Inferior parietal cortex (tissue), 1 donor: Measurements from ENCODE around the gene FRMD4A.

ENCODE experiments used
- DNase-seq: peaks from one replicate; pipeline ENCODE4 v3.0.0-alpha.2; 2016; ENCODE audit errors: extremely low spot score

Gene FRMD4A

DNA sequence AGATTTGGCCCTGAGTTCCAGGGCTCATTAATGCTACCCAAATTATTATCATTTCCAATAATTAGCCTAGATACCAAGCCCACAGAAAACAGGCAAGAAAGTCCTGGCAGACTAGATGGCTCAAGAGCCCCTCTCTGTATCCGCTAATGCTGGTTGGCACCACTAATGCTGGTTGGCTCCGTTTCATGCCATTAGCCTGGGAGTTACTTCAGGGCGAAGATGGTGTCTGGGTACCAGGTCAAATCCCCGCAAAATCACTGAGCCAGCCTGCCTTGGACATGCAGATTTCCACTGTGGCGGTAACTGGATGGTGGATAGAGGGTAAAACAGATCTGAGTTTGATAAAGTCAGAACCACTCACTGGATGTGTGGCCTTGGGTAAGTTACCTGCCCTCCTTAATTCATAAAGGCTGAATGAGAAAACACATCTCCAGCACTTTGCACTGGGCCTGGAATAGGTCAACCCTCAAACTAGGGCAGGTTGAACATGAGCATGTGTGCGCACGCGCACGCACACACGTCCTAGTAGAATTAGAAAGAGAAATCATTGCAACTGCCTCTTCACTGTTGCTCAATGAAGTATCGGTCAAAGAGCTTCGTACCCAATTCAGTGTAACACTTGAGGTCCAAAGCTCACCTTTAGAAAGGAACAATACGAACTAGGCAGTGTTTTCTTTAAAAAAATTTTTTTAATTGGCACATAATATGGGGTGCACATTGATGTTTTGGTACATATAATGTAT is 652.5 kb downstream of the FRMD4A start:
- no peak for DNase-seq

DNA sequence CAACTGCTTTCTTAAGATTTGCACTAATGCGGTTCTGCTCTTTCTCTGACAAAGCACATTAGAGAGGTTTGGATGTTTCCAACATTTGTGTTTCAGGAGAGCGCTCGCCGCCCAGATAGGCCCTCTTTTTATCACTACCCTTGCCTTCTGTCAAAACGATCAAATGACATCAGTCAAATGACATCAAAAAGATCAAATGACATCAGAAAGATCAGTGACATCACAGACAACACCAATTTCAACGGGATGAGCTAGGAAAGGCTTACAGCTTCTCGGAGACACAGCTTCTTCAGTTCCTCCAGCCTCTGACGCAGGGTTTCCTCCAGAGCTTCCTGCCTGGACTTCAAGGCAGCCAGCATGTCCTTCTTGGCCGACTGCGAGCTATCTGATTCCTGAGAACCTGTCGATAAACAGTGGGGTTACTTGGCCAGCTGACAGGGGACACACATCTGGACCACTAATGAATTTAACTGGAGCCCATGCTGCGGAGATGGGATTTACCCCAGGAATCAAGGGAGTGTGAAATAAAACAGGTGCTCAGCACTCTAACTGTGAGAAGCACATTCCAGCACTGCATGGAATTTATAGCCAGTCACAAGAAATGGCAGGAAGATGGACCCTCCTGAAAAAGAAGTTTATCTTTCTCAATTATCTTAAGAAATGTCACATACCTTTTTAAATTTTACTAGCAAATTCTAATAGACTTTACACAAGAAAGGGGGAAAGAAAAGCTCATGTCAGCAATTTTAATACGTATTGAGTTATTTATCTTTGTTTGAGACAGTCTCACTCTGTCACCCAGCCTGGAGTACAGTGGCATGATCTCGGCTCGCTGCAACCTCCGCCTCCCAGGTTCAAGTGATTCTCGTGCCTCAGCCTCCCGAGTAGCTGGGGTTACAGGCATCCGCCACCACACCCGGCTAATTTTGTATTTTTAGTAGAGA is 655.8 kb downstream of the FRMD4A start:
- no peak for DNase-seq

DNA sequence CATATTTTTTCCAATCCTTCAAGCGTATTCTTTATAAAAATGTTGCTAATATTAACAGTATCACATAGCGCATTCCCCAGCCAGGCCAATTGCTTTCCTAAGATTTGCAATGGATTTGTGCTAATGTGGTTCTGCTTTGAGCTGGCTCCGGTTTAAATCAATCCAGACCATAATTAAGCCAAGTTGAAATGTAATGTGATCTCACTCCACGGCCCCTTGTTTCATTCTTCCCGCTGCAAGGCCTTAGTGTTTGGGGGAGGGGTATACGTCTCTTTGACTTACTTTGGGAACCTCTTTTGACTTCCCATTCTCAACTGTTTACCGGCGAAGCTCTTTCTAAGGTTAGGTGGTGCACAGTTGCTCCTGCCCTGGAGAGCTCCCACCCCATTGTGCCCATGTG is 657.6 kb downstream of the FRMD4A start:
- DNase-seq: no peak

DNA sequence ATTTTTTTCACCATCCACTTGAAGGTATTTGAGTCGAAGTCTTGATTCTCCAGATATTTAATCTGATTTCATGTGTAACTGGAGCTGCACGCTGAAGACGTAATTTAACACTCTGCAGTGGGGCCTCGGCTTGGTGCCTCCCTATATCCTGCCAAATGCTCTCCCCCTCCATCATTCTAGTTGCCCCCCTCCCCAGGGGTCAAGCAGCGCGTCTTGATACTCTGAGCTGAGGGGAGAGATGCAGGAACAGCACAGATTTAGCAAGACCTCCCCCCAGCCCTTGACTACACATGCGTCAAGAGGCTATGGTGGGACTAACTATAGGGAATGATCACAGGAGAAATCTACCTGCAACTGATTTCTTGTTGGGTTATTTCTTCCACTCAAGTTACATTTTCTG is 658.2 kb downstream of the FRMD4A start:
- DNase-seq: no peak

DNA sequence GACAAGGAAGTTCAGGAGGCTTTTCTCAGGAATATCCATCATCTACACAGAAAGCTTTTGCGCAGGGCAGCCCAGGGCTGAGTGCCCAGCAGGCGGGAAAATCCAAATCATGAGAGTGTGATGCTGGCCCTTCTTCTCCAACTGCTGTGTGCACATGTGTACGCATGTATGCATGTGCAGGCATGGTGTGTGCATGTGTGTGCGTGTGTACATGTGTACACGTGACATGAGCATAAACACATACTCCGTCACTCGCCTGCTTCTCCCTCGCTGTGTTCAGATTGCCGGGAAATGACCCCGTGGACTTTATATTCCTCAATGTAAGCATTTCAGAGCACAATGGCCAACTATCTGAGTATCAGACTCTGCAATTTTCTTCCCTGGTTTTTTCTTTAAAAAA is 658.8 kb downstream of the FRMD4A start:
- no peak for DNase-seq

DNA sequence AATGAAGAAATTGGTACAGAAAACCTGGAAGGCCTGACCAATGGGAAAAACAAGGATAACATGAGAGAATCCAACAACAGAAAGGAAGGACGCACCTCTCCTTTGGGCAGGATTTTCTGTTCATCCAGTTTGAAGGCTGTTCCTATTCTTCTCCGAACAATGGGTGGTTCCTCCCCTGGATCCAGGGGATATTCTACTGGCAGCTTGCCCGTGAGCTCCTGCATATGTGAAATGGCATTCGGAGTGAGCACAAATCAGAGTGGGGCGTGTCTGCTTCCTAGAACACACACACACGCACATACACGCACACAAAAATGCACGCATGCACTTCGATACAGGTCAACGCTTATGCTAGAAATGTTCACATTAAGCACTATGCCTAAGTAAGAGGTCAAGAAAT is 660.4 kb downstream of the FRMD4A start:
- DNase-seq: no peak

DNA sequence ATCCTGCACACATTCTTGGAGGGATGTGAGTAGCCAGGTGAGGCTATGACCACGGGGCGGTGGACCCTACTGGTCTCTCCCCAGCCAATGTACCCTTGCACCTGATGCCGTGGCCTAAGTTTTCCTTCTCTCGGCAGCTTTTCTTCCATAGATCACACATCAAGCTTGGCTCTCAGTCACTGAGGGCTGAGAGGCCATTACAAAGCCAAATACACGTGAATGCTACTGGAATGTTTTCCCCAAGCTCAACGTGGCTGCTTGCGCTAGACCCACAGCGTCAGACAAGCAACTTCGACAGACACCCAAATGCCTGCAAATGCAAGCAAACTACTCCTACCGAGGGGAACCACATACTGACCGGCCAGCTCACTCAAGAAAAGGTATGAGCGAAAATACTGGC is 660.8 kb downstream of the FRMD4A start:
- DNase-seq: no peak

DNA sequence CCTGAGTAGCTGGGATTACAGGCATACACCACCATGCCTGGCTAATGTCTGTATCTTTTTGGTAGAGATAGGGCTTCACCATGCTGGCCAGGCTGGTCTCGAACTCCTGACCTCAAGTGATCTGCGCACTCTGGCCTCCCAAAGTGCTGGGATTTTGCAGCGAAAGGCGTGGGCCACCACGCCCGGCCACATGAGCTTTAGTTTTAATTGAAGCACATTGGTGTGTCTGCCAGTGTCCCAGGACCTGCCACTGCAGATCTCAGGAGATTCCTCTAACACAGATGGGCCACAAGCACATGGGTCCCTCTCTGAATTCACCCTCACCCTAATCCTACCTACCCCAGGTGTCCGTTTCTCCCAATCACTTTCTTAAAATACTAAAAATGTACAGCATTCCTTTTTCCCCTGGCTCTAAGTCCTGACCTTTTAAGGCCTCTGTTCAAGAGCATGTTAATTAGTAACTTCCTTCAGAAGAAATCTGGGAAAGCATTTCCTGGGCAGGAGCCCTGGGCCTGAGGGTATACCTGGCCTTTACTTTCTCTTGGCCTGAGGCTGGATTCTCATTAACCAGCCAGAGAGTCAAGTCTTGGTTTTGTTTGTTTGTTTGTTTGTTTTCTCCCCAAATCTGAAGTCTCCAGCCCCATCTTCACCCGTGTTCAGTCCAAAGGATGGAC is 661.4 kb downstream of the FRMD4A start:
- no peak for DNase-seq

DNA sequence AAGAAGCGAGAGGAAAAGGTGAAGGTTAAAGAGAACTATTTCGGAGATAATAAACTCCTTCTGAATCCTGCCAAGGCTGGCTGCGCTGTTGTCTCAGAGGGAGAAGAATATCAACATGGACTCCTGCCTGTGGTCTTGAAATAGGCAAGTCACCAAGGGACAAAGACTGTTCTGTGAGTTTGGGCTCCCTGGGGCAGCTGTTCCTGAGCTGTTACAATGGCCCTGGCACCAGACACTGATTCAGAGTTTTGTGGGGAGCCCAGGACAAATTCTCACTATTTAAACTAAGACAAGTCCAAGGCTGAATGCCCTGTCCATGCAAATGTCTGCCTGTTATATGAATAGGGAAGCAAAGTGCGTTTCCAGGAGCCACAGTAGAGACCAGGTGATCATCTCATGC is 662.6 kb downstream of the FRMD4A start:
- DNase-seq: no peak

DNA sequence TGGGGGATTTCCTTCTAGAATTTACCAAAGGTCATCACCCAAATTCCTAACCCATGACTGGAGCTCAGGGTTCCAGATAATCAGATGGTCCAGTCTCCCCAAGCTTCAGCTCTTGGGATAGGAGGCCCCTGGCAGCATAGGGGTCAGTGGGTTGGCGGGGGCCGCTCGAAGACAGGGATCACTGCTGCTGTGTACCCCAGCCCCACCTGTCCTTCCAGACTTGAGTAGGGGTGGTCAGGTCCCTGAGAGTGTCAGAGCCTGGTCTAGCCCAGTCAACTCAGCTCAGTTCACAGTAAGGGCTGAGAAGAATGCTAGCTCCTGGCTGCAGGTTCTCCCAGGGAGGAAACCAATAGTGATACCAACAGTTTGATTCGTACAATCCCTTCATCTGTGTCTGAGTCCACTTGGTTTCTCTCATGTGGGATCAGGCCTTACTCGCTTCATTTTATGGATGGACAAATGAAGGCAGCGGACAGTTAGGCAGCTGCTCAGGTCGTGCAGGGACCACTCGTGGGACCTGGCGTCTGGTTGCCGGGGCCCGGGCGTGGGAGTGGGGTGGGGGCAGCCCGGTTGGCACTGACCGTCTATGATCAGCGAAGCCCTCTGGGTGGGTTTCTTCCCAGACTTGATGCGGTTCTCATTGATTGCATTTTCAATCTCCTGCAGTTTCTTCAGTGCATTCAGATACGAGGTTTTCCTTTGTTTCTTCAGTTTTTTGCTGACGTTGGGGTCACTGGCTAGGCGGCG is 665.0 kb downstream of the FRMD4A start:
- no peak for DNase-seq

DNA sequence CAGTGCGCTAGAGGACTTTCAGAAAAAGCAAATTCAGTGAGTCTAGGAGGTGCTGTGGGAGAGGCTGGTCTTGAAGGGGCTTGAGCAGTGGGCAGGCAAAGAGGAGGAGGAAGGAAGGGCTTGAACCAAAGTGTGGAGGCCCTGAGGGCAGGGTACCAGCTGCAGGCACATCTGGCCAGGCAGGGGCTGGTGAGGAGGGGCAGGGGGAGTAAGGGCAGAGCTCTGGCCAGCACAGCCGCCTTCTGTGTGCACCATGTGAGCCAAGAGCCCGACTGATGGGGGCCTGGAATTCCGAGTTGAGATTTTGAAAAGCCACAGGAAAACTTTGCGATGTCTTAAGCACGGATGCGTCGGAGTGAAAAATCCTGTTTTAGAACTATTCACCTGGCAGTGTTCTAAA is 669.5 kb downstream of the FRMD4A start:
- DNase-seq: no peak

DNA sequence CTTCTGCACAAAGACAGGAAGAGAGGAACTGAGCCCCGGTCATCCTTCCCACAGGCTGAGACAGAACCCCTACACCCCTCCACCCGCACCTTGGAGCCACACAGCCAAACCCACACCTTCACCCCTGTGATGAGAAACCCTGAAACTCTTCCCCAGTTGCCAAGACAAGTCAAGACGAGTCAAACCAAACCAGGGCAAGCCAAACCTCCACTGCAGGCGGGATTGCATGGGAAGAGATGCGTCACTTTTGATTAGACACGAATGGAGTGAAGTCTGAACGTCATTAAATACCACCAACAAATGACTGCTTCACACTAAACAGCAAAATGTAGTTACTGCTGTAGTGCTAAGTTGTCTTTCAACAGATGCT is 670.2 kb downstream of the FRMD4A start:
- DNase-seq: no peak

DNA sequence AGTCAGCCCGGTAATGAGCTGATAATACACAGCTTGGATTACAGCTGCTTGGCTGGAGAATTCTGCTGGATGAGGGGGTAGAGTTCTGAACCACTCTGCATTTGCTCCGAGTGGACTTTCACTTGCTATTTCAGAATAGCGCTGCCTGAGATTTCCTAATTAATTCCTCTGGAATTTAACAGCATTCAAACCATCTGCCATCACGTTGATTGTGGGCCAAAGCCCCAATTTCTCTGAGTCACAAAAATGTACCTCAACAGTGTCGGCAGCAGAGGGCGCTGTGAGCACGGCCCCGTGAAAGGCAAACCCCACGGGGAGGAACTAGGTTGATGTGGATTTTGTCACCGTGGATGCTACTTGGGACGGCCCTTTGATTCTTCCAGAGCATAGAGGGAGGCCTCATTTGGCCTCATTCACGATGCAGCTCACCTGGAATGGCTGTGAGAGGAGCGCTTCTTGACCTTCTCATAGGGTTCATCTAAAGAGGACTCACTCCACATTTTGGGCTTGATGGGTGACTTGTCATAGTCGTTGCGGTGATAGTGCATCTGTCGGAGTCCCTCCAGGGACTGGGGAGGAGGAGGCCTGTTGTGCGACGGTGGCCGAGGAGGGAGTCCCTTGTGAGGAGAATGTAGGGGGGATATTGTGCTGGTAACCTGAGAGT is 670.7 kb downstream of the FRMD4A start:
- DNase-seq: peak; percentile 87

DNA sequence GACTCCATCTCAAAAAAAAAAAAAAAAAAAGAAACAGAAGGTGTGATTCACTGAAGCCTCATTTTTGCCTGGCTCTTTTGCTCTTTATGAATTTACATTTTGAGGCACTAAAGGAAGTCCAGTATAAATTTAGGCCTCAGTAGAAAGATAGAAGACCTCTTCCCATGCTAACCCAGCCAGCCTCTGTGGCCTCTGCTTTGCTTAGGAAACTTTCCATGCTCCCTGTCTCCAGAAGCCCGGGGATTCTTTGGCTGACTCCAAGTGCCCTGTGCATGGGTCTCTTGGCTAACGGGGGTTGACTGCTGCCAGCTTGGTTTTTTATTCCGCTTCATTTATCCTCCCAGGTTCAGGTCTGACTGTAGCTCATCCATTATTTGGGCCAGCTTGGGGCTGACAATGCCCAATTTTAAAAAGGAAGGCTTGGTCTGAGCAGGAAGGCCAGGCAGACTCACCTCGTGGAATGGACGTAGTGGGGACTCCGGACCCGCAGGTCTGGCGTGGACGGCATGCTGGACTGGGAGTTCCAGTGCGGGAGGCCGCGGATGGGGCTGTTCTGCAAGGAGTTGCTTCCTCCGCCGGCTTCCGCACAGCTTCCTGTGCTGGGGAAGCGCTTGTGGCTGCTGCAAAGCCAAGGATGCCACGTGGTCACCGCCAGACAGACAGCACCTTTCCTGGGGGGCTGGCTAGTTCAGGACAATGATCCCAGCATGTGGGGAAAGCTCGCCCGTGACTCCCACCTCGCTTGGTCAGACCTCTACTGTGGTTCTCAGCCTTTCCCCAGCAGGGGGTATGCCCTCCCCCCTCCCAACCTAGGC is 671.6 kb downstream of the FRMD4A start:
- no peak for DNase-seq

DNA sequence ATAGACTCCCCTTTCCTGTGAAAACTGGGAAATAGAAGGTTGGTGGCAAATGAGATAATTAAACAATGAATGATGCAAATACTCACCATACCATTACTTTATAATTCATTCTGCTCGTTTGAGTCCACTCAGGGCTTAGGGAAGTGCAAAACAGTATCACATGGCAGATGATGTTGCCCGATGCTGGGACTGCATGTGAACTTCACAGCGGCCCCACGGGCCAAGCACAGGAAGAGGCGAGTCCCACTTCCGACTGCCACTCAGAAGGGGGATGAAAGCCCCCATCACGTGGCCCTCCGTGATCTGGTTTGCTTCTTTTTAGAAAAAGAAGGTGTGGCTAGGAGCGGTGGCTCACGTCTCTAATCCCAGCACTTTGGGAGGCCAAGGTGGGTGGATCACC is 672.5 kb downstream of the FRMD4A start:
- DNase-seq: no peak

DNA sequence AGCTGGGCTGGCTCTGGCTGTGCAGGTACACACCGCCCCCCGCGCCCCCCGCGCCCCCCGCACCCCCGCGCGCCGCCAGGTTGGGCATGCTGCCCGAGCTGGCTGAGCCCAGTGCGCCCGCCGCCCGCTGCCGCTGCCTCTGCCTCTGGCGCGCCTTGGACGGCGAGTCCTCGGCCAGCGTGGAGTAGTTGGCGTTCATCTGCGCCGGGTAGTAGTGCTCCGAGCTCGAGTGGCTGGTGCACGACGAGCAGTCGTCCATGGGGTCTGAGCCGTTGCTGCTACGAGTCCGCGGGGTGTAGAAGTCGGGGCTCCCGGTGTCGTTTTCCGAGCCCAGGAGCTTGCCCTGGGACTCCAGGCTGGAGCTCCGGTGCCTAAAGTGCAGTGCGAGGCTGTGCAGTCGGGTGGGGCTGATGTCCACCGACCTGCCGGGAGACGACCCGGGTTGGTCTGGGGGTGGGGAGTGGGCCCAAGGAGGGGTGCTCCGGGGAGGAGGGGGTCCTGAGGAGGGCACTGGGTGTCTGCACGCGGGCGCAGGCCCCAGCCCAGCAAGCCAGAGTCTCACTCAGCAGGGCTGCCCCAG is 673.5 kb downstream of the FRMD4A start:
- DNase-seq: no peak

DNA sequence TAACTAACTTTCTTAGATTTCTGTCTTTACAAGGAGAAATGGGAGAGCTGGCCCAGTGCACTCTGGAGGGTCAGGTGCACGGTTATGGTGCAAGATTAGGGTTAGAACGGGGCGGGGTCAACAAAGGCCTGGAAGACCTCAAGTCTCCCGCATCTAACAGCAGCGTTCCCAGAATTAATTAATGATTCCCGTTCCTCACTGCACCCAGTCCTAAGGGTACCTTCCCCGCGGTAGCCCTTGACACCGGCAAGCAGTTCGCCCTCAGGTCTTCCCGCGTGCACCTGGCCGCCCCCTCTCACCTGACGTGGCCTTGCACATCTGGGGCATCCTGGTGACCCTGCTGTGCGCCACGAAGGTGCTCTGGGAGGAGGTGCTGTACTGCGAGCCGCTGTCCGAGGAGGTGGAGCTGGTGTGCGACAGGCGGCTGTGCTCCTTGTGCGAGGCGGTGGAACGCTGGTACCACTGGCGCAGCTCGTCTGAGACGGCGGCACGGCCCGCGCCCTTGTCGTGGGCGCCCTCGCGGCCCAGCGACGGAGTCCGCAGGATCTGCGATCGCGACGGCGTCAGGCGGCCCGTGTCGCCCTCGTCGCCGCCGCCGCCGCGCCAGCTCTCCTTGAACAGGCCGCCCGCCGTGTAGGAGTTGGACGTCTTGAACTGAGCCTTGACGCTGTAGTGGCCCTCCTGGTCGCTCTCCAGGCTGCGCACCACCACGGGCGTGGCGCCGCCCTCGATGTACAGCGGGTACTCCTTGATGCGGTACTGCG is 674.2 kb downstream of the FRMD4A start:
- DNase-seq: no peak

DNA sequence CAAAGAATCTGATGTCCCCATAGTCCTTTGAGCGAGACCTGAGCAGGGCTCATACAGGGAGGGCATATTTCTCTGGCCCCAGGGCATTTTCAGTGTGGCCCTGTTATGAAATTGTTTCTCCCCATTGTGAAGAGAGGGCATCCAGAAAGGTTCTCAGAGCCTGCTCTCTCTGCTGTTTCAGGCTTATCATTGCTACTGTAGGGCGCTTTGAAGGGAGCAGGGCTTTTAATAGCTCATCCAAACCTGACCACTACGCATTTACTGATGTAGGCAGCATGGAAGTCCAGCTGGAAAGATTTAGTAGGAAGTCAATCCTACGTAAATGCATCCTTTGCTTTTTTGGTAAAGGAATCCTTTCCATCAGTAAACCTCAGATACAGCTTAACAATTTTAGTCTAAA is 675.9 kb downstream of the FRMD4A start:
- no peak for DNase-seq

DNA sequence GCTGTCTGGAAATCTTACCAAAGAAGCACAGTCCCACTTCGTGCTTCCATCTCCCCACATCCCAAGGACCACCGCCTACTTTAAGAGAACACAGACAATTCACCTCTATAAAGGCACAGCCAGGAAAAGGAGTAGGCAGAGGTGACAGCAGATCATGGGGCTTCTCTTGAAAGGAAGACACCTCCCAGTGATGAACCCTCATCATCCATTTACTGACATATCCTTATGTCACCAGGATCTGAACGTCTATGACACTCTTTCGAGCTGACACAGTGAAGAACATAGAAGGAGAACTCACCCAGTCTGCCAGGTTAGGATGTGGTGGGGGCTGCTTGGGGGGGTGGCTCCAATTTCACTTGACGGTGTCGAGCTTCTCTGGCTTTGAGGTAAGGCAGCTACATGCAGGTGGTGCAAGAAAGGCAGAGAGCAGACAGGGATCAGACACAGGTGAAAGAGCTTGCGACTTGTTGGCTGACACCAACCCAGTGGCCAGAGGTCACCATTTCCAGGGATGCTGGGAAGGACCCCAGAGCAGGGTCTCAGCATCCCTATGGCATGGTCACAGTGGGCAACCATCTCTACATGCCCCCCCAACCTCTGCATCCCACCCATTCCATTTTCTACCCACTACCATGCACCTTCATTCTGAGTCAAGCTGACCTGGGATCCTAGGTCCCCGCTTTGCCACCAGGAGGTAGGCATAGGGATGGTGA is 676.5 kb downstream of the FRMD4A start:
- DNase-seq: no peak
